ENCODE measurements around the gene SOX6. TPM values are rescaled to one million over a fixed set of nuclear protein-coding genes. Genes with fewer than 3 reads are reported as not detected.
A peak's percentile ranks its signal among the peaks of the same experiment; 100 is the strongest.

SOX6 gene
- total RNA-seq, 1 donor from 2014 or later, result 13.4 TPM

GRCh38 chr11:15942936-15943335 lies 413.4 kb downstream of the SOX6 start:
- H3K27ac Mint-ChIP-seq (ENCODE audit: unreplicated experiment), result no peak overlapping the region
- H3K27me3 Mint-ChIP-seq (ENCODE audit: unreplicated experiment), result no peaks in the 10 kb centered on the region
- no peaks in the 10 kb centered on the region for H3K4me1 Mint-ChIP-seq (ENCODE audit: unreplicated experiment)
- DNase-seq (ENCODE audit: extremely low spot score, unreplicated experiment), result peak; percentile 67
- no peak for TF ChIP-seq CTCF (IDR thresholded peaks at IDR 0.05)
- H3K4me3 Mint-ChIP-seq (ENCODE audit: unreplicated experiment), result no peak overlapping the region
- H3K9me3 Mint-ChIP-seq (ENCODE audit: unreplicated experiment), result peaks cover 15% of the 10 kb centered on the region
- H3K36me3 Mint-ChIP-seq (ENCODE audit: unreplicated experiment), result peaks cover 4% of the 10 kb centered on the region

- no peak for TF ChIP-seq CTCF (IDR thresholded peaks at IDR 0.05)
Observed at GRCh38 chr11:15942126-15942525, 414.2 kb downstream of the SOX6 start.

GRCh38 chr11:15941206-15941770 lies 415.1 kb downstream of the SOX6 start:
- peak; percentile 83 for DNase-seq (ENCODE audit: extremely low spot score, unreplicated experiment)
- H3K27ac Mint-ChIP-seq (ENCODE audit: unreplicated experiment), result no peak overlapping the region
- peaks cover 4% of the 10 kb centered on the region for H3K27me3 Mint-ChIP-seq (ENCODE audit: unreplicated experiment)
- peak; percentile 51 for TF ChIP-seq CTCF (IDR thresholded peaks at IDR 0.05)
- H3K9me3 Mint-ChIP-seq (ENCODE audit: unreplicated experiment), result peaks cover 1% of the 10 kb centered on the region
- H3K36me3 Mint-ChIP-seq (ENCODE audit: unreplicated experiment), result no peaks in the 10 kb centered on the region
- no peaks in the 10 kb centered on the region for H3K4me1 Mint-ChIP-seq (ENCODE audit: unreplicated experiment)
- H3K4me3 Mint-ChIP-seq (ENCODE audit: unreplicated experiment), result no peak overlapping the region

More at GRCh38 chr11:15942126-15942525, 414.2 kb downstream of the SOX6 start:
- Mint-ChIP-seq H3K36me3 (ENCODE audit: unreplicated experiment) (no peaks in the 10 kb centered on the region), H3K27ac (ENCODE audit: unreplicated experiment) (no peak overlapping the region), H3K9me3 (ENCODE audit: unreplicated experiment) (peaks cover 7% of the 10 kb centered on the region), H3K27me3 (ENCODE audit: unreplicated experiment) (no peaks in the 10 kb centered on the region), H3K4me3 (ENCODE audit: unreplicated experiment) (no peak overlapping the region), H3K4me1 (ENCODE audit: unreplicated experiment) (no peaks in the 10 kb centered on the region)
- DNase-seq (ENCODE audit: extremely low spot score, unreplicated experiment), result peak; percentile 66

- DNase-seq (ENCODE audit: extremely low spot score, unreplicated experiment), result peak; percentile 80
- H3K4me3 Mint-ChIP-seq (ENCODE audit: unreplicated experiment), result no peak overlapping the region
- TF ChIP-seq CTCF (IDR thresholded peaks at IDR 0.05), result no peak
- H3K4me1 Mint-ChIP-seq (ENCODE audit: unreplicated experiment), result no peaks in the 10 kb centered on the region
- H3K27ac Mint-ChIP-seq (ENCODE audit: unreplicated experiment), result no peak overlapping the region
- no peaks in the 10 kb centered on the region for H3K9me3 Mint-ChIP-seq (ENCODE audit: unreplicated experiment)
- H3K36me3 Mint-ChIP-seq (ENCODE audit: unreplicated experiment), result no peaks in the 10 kb centered on the region
- H3K27me3 Mint-ChIP-seq (ENCODE audit: unreplicated experiment), result peaks cover 4% of the 10 kb centered on the region
Observed at GRCh38 chr11:15940462-15941205, 415.7 kb downstream of the SOX6 start.

GRCh38 chr11:15938983-15939382 lies 417.4 kb downstream of the SOX6 start:
- H3K36me3 Mint-ChIP-seq (ENCODE audit: unreplicated experiment), result no peaks in the 10 kb centered on the region
- no peak for TF ChIP-seq CTCF (IDR thresholded peaks at IDR 0.05)
- H3K4me3 Mint-ChIP-seq (ENCODE audit: unreplicated experiment), result no peak overlapping the region
- DNase-seq (ENCODE audit: extremely low spot score, unreplicated experiment), result no peak
- H3K9me3 Mint-ChIP-seq (ENCODE audit: unreplicated experiment), result no peaks in the 10 kb centered on the region
- no peaks in the 10 kb centered on the region for H3K4me1 Mint-ChIP-seq (ENCODE audit: unreplicated experiment)
- H3K27ac Mint-ChIP-seq (ENCODE audit: unreplicated experiment), result no peak overlapping the region
- peaks cover 4% of the 10 kb centered on the region for H3K27me3 Mint-ChIP-seq (ENCODE audit: unreplicated experiment)
